Stimulated activated CD8-positive, alpha-beta memory T cell treated with anti-CD3 and anti-CD28 coated beads, Interleukin-4, amount 100 ng/mL, for 48 hours (primary cell): ENCODE results near the gene FABP6.
"Not testable (repeated sequence)": the region's sequence is repeated elsewhere in the genome, so short reads cannot be mapped to it uniquely, and the experiment has no call there.

Experiments used
- DNase-seq: peaks from one replicate; pipeline ENCODE4 v3.0.0-alpha.2; 2020

The FABP6 gene

DNA sequence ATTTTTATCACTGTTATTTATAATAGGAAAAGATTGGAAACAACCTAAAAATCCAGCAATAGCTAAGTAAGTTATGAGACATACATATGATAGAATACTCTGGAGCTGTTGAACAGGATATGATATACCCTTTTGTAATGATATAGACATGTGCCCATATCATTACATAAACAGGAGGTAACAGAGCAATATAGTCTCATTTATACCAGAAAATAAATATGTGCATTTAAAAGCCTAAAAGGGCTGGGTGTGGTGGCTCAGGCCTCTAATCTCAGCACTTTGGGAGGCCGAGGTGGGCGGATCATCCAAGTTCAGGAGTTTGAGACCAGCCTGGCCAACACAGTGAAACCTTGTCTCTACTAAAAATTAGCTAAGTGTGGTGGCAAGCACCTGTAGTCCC is 2.3 kb upstream of the FABP6 start:
- no peak for DNase-seq

DNA sequence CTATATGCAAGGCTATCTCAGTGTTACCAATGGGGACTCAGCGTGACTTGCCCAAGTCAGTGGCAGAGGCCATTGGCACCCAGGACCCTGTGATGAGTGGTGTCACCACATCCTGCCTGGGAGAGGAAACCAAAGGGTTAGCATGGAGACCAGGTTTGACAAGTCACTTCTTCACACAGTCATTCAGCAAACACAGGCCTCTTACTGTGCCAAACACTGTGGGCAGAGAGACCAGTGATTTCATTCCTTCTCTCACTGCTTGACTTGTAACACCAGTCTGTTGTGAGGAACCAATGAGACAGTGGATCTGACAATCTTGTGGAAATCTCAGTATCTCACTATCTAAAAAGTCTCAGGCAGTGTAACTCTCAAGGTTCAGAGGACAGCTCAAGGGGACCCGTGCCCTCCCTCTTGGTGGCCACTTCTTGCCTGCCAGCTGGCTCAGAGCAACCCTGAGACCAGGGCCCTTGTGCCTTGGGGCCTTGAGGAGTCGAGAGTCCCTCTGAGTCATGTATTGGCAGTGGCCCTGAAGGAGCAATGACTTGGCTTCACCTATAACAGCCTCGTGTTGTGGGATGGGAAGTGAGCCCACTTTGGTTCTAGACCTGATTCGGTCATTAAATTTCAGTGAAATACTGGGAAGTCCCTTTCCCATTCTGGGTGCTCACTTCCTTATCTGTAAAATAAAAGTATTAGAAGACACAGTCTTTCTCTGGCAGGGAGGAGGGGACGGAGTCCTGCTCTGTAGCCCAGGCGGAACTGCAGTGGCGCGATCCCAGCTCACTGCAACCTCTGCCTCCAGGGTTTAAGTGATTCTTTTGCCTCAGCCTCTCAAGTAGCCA is 1.6 kb downstream of the FABP6 start:
- no peak for DNase-seq

DNA sequence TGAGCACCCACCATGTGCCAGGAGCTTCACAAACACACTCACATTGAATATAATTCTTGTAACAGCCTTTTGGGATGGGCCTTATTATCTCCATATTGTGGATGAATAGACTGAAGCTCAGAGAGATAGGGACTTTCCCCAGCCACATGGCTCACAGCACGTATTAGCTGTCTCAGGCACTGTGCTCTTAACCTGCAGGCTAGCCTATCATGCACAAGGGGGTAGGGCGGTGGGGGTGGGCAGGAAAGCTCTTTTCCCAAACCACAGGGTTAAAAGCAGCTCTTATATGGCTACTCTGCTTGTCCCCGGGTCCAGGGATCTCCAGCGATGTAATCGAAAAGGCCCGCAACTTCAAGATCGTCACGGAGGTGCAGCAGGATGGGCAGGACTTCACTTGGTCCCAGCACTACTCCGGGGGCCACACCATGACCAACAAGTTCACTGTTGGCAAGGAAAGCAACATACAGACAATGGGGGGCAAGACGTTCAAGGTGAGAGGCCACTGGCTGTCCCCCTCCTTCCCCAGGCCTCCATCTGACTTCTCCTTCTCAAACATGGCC is 2.6 kb downstream of the FABP6 start:
- DNase-seq: no peak

DNA sequence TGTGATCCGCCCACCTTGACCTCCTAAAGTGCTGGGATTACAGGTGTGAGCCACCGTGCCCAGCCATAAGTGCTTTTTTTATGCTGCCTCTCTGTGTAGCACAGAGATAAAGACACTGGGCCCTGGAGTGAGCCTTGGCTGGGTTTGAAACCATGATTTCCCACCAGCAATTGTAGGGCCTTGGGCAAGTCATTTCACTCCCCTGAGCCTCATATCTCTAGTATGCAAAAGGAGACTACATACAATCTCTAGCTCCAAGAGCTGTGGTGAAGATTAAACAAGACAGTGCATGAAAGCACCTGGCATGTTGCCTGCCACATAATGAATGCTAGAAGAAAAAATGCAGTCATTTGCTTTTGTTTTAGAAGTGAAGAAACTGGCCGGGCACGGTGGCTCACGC is 3.9 kb downstream of the FABP6 start:
- DNase-seq: no peak

DNA sequence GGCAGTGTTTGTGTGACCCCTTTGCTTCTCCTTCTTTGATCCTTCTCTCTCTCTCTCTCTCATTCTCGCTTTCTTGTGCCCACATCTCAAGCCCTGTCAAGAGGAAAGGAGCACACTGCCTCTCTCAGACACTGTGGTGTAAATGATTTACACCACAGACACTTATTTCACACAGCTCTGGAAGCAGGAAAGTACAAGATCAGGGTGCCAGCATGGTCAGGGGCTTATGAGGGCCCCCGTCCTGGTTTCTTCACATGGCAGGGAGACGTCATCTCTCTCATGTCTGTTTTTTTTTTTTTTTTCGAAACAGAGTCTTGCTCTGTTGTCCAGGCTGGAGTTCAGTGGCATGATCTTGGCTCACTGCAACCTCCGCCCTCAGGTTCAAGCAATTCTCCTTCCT is 6.4 kb downstream of the FABP6 start:
- no peak for DNase-seq

DNA sequence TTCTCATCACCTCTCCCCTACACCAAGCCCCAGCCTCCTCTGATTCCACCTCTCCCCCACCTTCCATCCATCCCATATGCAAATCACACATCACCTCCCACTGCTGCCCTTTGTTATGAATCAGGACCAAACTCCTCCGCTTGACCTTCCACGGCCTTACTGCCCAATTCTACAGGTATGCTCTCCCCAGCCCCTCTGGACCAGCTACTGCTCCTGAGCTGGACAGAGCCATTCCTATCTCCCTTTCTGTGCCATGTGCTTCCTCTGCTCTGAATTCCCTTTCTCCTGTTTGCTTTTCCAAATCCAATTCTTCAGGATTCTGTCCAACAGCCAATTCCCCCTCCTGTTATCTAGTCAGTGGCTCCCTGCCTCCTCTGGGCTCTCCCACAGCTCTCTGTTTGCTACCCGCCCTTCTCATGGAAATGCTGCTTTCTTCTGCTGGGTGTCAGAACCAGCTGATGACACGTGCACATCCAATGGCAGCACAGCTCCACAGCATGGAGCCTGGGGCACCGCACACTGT is 8.3 kb downstream of the FABP6 start:
- DNase-seq: no peak

DNA sequence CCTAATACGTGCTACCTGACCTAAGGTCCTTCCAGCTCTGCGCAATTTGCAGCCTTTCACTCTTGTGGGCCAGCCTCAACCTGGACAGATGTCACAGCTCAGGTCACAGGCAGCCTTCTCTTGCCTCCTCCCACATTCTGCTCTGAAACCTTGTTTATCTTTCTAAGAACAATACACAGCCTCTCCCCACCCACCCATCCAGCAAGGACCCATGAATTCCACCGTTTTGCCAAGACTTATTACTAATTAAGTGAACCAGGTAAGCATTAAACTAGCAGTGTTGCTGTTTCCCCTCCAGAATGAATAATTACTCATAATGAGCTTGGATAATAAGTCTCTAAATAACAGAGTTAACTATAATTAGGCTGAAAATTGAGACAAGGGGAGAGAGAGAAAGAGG is 11.0 kb downstream of the FABP6 start:
- DNase-seq: no peak

DNA sequence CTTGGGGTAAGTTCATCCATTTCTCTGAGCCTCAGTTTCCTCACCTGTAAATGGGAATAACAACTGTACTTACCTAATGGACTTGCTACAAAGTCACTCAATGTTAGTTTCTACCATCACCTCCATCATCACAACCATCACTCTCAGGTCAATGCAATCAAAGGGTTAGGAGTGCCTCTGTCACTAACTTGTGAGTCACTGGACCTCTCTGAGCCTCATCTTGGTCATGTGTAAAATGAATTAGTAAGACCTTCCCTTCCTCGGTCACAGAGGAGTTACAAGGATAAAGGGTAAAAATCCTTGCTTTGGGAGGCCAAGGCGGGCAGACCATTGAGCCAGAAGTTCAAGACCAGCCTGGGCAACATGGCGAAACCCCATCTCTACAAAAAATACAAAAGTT is 12.8 kb downstream of the FABP6 start:
- no peak for DNase-seq

DNA sequence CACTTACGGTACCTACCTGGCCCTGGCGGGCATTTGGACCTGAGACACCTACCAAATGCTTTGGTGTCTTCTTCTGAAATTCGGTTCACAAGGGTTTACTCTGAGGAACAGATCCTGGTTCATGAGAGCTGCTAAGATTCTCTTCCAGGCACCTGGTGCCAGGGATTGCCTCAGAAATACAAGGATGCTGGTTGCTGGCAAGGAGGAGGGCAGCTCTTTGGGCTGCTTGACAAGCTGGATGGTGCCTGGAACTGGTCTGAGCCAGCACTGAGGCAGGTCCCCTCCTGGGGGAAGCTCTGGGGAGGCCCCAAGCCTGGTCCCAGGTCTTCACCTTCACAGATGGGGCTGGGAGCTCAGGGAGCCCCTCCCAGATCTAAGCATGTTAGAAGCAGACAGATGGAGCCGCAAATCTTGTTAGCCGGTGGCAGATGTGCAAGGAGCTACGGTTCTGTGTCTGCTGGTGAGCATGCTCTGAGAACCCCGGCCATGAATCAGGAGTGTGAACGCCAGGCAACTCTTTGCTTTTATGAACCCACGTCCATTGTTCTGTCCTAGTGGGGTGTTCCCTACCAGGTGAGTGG is 16.3 kb downstream of the FABP6 start:
- no peak for DNase-seq

DNA sequence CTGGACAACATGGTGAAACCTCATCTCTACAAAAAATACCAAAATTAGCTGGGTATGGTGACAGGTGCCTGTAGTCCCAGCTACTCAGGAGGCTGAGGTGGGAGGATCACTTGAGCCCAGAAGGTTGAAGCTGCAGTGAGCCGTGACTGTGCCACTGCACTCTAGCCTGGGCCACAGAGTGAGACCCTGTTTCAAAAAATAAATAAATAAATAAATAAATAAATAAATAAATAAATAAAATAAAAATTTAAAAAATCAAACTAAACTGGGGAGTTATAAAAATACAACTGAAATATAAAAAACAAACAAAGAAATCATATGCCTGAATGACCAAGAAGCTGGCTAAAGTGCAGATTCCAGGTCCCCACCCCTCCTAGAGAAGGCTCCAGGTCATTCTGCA is 20.3 kb downstream of the FABP6 start:
- DNase-seq: not testable (repeated sequence)

DNA sequence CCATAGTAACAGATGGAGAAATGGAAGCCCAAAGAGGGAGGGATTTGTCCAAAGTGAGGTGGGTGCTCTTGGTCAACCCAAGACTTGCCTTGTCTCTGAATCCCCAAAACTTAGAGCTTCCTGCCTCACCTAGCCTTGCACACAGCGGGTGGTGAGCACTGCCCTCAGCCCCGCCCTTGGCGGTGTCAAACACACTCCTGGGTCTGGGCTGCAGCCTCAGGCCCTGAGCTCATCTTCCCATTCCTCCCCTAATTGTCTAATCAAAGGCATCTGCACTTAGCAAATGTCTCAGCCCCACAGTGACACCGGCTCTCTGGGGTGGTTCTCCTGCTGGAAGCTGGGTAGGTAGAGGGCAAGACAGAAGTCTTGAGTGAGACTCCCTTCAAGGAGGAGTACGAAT is 20.9 kb downstream of the FABP6 start:
- no peak for DNase-seq

DNA sequence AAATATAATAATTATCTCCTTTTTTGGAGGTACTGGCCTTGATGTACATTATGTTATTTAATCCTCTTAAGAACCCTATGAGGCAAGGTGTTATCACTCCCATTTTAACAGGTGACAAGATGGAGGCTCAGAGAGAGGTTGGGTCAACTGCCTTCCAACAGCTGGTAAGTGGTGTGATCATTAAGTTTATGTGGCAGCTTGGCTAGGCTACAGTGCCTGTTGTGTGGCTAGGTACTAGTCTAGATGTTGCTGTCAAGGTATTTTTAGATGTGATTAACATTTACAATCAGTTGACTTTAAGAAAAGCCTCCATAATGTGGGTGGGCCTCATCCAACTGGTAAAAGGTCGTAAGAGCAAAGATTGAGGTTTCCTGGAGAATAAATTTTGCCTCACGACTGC is 21.5 kb downstream of the FABP6 start:
- no peak for DNase-seq

DNA sequence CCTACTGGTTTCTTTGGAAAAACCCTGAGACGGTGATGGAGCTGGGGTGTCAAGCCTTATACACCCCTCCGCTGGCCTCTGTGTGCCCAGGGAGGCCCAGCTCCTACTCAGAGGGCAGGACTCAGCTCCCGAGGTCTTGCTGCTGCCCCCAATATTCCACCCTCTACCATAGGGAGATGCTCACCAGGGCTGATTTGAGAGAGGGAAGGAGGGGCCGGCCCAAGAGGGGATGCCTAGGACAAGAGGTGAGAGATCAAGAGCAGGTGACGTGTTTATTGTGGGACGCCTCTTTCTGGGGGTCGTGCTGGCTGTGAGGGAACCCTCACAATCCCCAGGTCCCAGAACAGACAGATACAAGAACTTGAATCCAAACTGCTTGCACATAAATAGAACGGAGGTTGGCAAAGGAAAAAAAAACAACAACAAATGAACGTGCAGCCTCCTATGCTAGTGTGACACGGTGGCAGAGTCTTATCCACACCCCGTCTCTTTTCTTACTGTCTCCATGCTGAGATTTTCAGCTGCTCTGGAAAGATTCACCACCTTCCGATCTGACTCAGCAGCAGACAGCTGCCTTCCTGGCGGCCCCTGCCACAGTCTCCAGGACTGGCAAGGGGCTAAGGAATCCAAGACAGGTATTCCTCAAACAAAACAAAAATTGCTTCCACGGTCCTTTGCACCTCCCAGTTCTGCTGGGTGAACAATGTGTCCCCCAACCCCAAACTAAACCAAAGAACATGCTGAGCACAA is 22.3 kb downstream of the FABP6 start:
- DNase-seq: no peak

DNA sequence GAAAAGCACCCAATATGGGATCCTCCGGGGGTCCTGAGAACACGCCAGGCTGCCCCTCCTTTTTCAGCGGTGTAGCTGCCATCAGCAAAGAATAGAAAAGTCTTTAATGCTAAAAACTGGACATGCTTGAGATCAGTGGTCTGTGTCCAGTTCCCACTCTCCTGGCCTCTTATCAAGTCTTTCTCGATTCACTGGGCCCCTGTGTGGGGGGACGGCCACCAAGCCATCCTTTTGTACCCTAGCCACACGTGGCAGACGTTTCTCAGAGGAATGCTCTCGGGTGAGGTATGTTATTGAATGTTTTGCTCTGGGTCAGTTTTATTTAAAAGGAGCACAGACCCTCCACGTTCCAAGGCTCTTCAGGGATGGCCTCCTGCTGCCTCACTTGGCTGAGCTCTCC is 23.6 kb downstream of the FABP6 start:
- DNase-seq: no peak

DNA sequence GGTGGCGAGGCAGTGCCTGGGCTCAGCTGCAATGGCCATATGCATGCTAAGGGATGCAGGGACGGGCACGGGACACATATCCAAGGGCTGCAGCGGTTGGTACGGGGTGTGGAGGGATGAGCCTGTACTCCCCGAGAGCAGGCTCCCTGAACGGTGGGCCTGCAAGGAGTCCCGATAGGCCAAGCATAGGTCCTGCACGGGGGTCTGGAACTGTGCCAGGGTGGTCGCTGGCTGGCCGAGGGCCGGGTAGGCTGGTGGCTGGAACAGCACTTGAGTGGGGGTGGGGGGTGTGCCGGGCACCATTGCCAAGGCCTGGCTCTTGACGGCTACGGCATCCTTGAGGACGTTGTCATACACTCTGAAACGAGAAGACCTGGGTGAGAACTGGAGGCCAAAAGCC is 24.1 kb downstream of the FABP6 start:
- DNase-seq: no peak

DNA sequence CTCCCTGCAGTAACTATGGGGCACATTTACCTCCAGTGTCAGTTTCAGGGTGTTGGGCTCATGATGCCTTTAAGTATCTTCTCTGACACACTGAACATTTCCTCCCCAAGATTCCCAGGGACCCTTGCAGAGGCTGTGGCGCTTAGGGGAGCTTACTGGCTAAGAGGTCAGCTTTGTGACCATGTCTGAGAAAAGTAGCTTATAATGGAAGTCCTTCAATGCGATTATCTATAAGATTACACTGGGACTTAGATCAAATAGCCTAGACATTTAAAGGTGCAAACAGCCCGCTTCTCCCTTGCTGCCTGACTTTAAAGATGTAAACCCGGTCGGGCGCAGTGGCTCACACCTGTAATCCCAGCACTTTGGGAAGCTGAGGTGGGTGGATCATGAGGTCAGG is 25.4 kb downstream of the FABP6 start:
- DNase-seq: no peak

DNA sequence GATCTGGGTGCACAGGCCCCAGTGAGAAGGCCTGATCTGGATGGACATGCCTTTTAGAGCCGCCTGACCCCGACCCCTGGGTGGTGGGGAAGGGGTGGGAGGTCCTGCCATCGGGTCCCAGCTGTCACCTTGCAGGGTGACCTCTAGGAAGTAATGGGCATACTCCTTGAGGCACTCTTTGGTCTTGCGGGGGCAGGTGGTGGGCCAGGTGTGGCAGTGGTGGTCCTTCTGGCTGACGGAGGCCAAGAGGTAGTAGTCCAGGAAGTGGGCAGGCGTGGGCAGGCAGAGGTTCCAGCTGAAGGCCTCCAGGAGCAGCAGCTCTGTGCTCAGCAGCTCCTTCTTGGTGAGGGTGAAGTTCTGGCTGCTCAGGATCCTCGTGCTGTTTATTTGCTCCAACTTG is 30.0 kb downstream of the FABP6 start:
- DNase-seq: no peak

DNA sequence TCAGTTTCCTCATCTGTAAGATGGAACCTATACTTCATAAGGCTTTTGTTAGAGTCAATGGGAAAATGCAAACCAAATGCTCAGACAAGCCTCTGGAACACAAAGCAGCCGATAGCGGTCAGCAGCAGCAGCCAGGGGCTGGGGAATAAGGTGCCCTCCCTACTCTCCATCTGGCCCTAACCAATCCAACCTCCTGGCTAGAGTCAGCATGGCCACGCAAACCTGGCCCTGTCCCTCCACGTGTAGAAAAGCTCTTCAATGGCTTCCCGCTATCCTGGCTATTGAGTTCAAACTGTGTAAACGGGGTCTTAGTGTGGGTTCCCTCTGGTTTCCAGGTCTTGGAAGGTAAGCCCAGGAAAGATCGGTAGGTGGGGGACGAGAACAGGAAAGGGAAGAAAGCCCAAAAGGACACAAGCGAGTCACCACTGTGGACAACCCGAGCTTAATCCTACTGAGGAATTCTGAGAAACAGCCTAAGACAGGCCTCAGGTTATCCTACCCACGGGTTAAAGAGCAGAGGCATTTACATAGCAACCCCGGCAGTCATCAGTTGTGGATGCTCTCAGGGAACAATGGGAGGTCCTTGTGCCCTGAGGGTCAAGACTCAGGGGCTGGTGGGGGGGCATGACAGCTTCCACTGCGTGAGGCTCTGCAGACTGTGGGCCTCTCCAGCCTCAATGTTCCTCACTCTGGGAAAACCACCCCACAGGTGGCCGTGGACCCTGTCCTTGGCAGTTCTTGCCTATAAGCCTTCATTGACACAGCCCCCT is 30.9 kb downstream of the FABP6 start:
- no peak for DNase-seq

DNA sequence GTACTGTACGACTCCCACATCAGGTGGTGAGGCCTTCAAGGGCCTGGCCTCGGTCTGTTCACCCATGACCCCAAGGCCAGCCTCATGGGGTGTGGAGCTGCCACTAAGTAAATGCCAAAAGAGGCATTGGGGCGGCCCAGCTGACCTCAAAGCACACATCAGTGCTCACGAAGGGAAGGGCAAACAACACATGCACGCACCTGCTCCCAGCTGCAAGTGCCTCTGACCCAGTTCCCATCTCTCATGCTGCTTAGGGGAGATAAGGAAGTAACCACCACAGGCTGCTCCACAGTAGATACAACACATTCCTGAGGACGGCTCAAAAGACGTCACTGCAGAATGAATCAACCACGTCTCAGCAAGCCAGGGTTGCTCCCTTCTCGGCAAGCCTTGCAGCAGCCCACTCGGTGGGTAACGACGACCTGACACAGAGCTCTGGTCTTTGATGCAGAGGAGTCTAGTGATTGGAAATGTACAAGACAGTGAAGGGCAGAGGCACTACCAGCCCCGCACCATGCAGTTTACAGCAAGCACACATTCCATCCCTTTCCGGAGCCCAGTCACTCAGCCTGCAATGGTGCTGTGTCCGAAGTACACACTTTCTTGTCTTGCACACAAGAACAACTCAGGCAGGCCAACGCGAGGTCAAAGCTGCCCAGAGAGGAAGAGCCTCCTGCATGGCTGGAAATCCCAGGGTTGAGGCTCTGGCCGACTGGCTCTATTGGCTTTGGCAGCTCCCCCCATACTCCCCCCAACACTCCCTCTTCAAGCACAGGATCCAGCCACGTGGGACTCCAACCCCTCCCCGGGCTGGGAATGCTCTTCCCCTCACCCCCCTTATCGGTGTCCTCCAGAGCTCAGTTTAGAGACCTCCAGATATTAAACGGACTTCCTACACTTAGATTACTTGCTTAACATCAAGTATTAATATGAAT is 31.8 kb downstream of the FABP6 start:
- no peak for DNase-seq

DNA sequence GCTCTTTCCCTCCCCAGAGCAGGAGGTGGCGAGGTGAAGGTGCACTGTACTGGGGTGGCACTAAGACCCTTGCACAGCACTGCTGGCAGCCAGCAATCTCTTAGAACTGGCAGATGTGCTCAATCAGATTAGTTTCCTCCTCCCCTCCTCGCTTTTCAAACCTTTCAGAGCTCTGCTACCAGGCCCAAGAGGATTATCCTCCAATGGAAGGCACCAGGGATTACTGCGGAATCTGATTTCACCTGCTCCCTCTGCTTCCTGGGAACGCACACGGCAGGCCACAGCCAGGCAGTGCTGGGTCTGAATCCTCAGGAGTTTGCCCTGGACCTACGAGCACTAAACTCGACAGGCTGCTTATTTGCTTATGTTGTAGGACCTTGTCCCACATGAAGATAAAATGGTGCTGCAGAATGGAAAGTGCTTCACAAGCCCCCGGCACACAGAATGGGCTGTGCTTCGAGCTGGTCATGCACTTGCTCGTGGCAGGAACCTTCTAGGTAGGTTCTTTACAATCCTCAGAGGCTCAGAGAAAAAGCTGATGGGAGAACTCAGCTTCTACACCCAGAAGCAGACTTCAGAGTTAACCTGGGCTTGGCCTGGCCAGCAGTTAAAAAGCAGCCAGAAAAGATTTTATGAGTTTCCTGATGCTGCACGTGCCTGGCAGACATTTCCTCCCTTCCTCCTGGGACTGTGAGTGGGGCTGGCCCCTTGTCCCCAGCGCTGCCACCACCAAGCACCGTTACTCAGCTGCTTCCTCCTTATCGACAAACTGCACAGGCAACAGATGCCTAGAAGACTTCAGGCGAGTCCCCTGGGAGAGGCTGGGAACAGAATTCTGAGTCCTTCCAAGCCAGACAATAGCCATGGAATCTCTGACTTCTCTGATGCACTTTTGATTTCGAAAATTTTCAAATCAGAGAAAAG is 33.1 kb downstream of the FABP6 start:
- DNase-seq: no peak
